HEK293 (cell line): ENCODE measurements around the gene TSBP1.

Source experiments
- CTCF ChIA-PET: fragments of 350-600 bp; formaldehyde crosslinking; extraction: SDS; loops from one replicate; lab custom pipeline; 2021; ENCODE audit warnings: antibody characterized with exemption; lab: Yijun Ruan, JAX
- POLR2A ChIA-PET: fragments of 300-600 bp; formaldehyde crosslinking; extraction: SDS; loops from one replicate; lab custom pipeline; 2020; ENCODE audit warnings: antibody characterized with exemption, inconsistent platforms; lab: Yijun Ruan, JAX
- H3K27ac ChIP-seq: fragments of 200-500 bp; sonication (Bioruptor generic); 2 replicates; pipeline ENCODE4 v1.5.1; 2014; ENCODE audit warnings: low read depth, low read length, control low read depth, inconsistent platforms; ENCODE audit errors: extremely low read depth
- H3K36me3 ChIP-seq, 2 experiments: fragments of 200-500 bp in 1 of 2; sonication (Bioruptor generic) in 1 of 2; 1 replicate in 1 of 2; 2 replicates in 1 of 2; pipeline ENCODE4 v1.5.1; 2014 to 2017; ENCODE audit warnings: inconsistent platforms in 2 of 2, low read length in 2 of 2; ENCODE audit not compliant: control insufficient read depth in 2 of 2, insufficient read depth in 1 of 2
- H3K4me1 ChIP-seq: fragments of 200-500 bp; sonication (Bioruptor generic); 2 replicates; pipeline ENCODE4 v1.5.1; 2014; ENCODE audit warnings: mild to moderate bottlenecking, low read length, inconsistent platforms; ENCODE audit not compliant: control insufficient read depth, insufficient read depth
- H3K4me3 ChIP-seq: 2 replicates; pipeline ENCODE4 v1.5.1; 2011; ENCODE audit warnings: low read depth, mild to moderate bottlenecking, control low read depth, low read length, moderate library complexity
- H3K9me3 ChIP-seq: fragments of 200-500 bp; sonication (Bioruptor generic); 2 replicates; pipeline ENCODE4 v1.5.1; 2014; ENCODE audit warnings: low read depth, low read length, inconsistent platforms; ENCODE audit not compliant: control insufficient read depth, insufficient read depth
- GLIS1 ChIP-seq: fragments of 450-650 bp; formaldehyde crosslinking; IDR thresholded peaks from 2 replicates; pipeline ENCODE4 v1.5.1; 2016; ENCODE audit warnings: missing biosample characterization, missing genetic modification characterization
- KLF1 ChIP-seq: fragments of 450-650 bp; formaldehyde crosslinking; IDR thresholded peaks from 2 replicates; pipeline ENCODE4 v1.5.1; 2016; ENCODE audit warnings: missing biosample characterization, missing genetic modification characterization
- KLF10 ChIP-seq: fragments of 450-650 bp; IDR thresholded peaks from 2 replicates; pipeline ENCODE4 v1.5.1; 2018; ENCODE audit warnings: missing biosample characterization, mild to moderate bottlenecking, missing genetic modification characterization
- PRDM1 ChIP-seq: fragments of 450-650 bp; formaldehyde crosslinking; IDR thresholded peaks from 2 replicates; pipeline ENCODE4; 2016; ENCODE audit warnings: missing biosample characterization, missing genetic modification characterization
- SCRT1 ChIP-seq: fragments of 450-650 bp; formaldehyde crosslinking; IDR thresholded peaks from 2 replicates; pipeline ENCODE4 v1.5.1; 2016; ENCODE audit warnings: missing biosample characterization, missing genetic modification characterization, borderline replicate concordance
- WT1 ChIP-seq: fragments of 450-650 bp; formaldehyde crosslinking; IDR thresholded peaks from 2 replicates; pipeline ENCODE4 v1.5.1; 2016; ENCODE audit warnings: missing biosample characterization, missing genetic modification characterization
- ZBTB10 ChIP-seq: fragments of 450-650 bp; formaldehyde crosslinking; IDR thresholded peaks from 2 replicates; pipeline ENCODE4 v1.5.1; 2016; ENCODE audit warnings: missing biosample characterization, missing genetic modification characterization
- ZBTB20 ChIP-seq: fragments of 450-650 bp; formaldehyde crosslinking; IDR thresholded peaks from 2 replicates; pipeline ENCODE4 v1.5.1; 2016; ENCODE audit warnings: missing biosample characterization, missing genetic modification characterization
- ZFP37 ChIP-seq: fragments of 450-650 bp; formaldehyde crosslinking; IDR thresholded peaks from 2 replicates; pipeline ENCODE4 v1.5.1; 2016; ENCODE audit warnings: missing biosample characterization, missing genetic modification characterization
- ZFP69B ChIP-seq: fragments of 450-650 bp; formaldehyde crosslinking; IDR thresholded peaks from 2 replicates; pipeline ENCODE4 v1.5.1; 2016; ENCODE audit warnings: missing biosample characterization, missing genetic modification characterization
- ZIC2 ChIP-seq: fragments of 450-650 bp; formaldehyde crosslinking; IDR thresholded peaks from 2 replicates; pipeline ENCODE4 v1.5.1; 2016; ENCODE audit warnings: missing biosample characterization, missing genetic modification characterization
- ZNF266 ChIP-seq: fragments of 450-650 bp; formaldehyde crosslinking; IDR thresholded peaks from 2 replicates; pipeline ENCODE4 v1.5.1; 2016; ENCODE audit warnings: missing biosample characterization, missing genetic modification characterization, low read depth
- ZNF280D ChIP-seq: fragments of 450-650 bp; formaldehyde crosslinking; IDR thresholded peaks from 2 replicates; pipeline ENCODE4 v1.5.1; 2016; ENCODE audit warnings: missing biosample characterization, missing genetic modification characterization
- ZNF311 ChIP-seq: fragments of 450-650 bp; formaldehyde crosslinking; IDR thresholded peaks from 2 replicates; pipeline ENCODE4 v1.5.1; 2017; ENCODE audit warnings: missing biosample characterization, missing genetic modification characterization, borderline replicate concordance
- ZNF513 ChIP-seq: fragments of 450-650 bp; IDR thresholded peaks from 2 replicates; pipeline ENCODE4 v1.5.1; 2018; ENCODE audit warnings: missing biosample characterization, missing genetic modification characterization
- ZNF555 ChIP-seq: fragments of 450-650 bp; formaldehyde crosslinking; conservative IDR thresholded peaks from 2 replicates; pipeline ENCODE4 v1.5.1; 2017; ENCODE audit warnings: missing biosample characterization, mild to moderate bottlenecking, missing genetic modification characterization, inconsistent platforms
- ZNF561 ChIP-seq: fragments of 450-650 bp; IDR thresholded peaks from 2 replicates; pipeline ENCODE4 v1.5.1; 2018; ENCODE audit warnings: missing biosample characterization, missing genetic modification characterization, borderline replicate concordance
- ZNF791 ChIP-seq: fragments of 450-650 bp; formaldehyde crosslinking; IDR thresholded peaks from 2 replicates; pipeline ENCODE4 v1.5.1; 2016; ENCODE audit warnings: missing biosample characterization, missing genetic modification characterization
- ZNF837 ChIP-seq: fragments of 450-650 bp; formaldehyde crosslinking; IDR thresholded peaks from 2 replicates; pipeline ENCODE4 v1.5.1; 2016; ENCODE audit warnings: missing biosample characterization, missing genetic modification characterization
- TF ChIP-seq, protein P1 (sequence below): fragments of 450-650 bp; formaldehyde crosslinking; IDR thresholded peaks from 2 replicates; pipeline ENCODE4 v1.5.1; 2017; ENCODE audit warnings: missing biosample characterization, missing genetic modification characterization

TSBP1 gene

GRCh38 chr6:32353348-32353747 lies 18.4 kb downstream of the TSBP1 start:
- H3K9me3 ChIP-seq, result no peaks in the 10 kb centered on the region
- H3K27ac ChIP-seq, result no peak overlapping the region
- no peak overlapping the region for H3K4me3 ChIP-seq
- ChIA-PET POLR2A (no interaction called here), CTCF (no interaction called here)
- no peaks in the 10 kb centered on the region for H3K36me3 ChIP-seq
- TF ChIP-seq PRDM1 (no peak), KLF10 (no peak), ZNF837 (tag by site-specific recombination) (no peak)
- no peaks in the 10 kb centered on the region for H3K4me1 ChIP-seq

- ChIA-PET CTCF (interaction anchor here (0.6 to 1.0 kb wide), 4 partner anchors 85 to 556 kb away, joined by 3 read pairs; no protein-coding TSS in a partner anchor), POLR2A (no interaction called here)
Observed at GRCh38 chr6:32340242-32340641, 31.5 kb downstream of the TSBP1 start.

GRCh38 chr6:32337186-32337805 lies 34.4 kb downstream of the TSBP1 start:
- Histone ChIP-seq H3K9me3 (no peaks in the 10 kb centered on the region), H3K27ac (no peak overlapping the region), H3K4me3 (no peak overlapping the region), H3K4me1 (no peaks in the 10 kb centered on the region), H3K36me3 (no peaks in the 10 kb centered on the region)
- CTCF ChIA-PET, result interaction anchor here (0.7 to 1.1 kb wide), 3 partner anchors 64 to 363 kb away, joined by 3 to 4 read pairs (median 4); no protein-coding TSS in a partner anchor
- POLR2A ChIA-PET, result no interaction called here
- TF ChIP-seq ZIC2 (tag by site-specific recombination), result no peak
- no peak for TF ChIP-seq ZNF513 (tag by site-specific recombination)
- no peak for TF ChIP-seq ZBTB10 (tag by site-specific recombination)
- no peak for TF ChIP-seq ZNF791 (tag by site-specific recombination)
- TF ChIP-seq ZBTB20, result no peak
- no peak for TF ChIP-seq GLIS1 (tag by site-specific recombination)
- TF ChIP-seq ZNF311 (tag by site-specific recombination), result no peak
- no peak for TF ChIP-seq ZNF561 (tag by site-specific recombination)
- no peak for TF ChIP-seq SCRT1 (tag by site-specific recombination)
- no peak for TF ChIP-seq ZFP37 (tag by site-specific recombination)
- no peak for TF ChIP-seq ZNF555 (tag by site-specific recombination)
- no peak for TF ChIP-seq WT1
- no peak for TF ChIP-seq ZNF266

More at GRCh38 chr6:32340242-32340641, 31.5 kb downstream of the TSBP1 start:
- no peak overlapping the region for H3K4me3 ChIP-seq
- no peak overlapping the region for H3K27ac ChIP-seq
- no peak for TF ChIP-seq ZIC2 (tag by site-specific recombination)
- TF ChIP-seq KLF10, result no peak
- no peak for TF ChIP-seq KLF1 (tag by site-specific recombination)
- TF ChIP-seq, protein P1, sequence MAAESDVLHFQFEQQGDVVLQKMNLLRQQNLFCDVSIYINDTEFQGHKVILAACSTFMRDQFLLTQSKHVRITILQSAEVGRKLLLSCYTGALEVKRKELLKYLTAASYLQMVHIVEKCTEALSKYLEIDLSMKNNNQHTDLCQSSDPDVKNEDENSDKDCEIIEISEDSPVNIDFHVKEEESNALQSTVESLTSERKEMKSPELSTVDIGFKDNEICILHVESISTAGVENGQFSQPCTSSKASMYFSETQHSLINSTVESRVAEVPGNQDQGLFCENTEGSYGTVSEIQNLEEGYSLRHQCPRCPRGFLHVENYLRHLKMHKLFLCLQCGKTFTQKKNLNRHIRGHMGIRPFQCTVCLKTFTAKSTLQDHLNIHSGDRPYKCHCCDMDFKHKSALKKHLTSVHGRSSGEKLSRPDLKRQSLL (tag by site-specific recombination), result no peak
- TF ChIP-seq GLIS1 (tag by site-specific recombination), result no peak
- no peak for TF ChIP-seq ZNF280D (tag by site-specific recombination)
- no peak for TF ChIP-seq ZFP69B (tag by site-specific recombination)
- no peak for TF ChIP-seq SCRT1 (tag by site-specific recombination)
- TF ChIP-seq, all 188 proteins: peak for 0
- H3K36me3 ChIP-seq, result no peaks in the 10 kb centered on the region
- H3K4me1 ChIP-seq, result no peaks in the 10 kb centered on the region
- H3K9me3 ChIP-seq, result no peaks in the 10 kb centered on the region
